ENCODE data around the gene CLEC9A. TPM values are rescaled to one million over a fixed set of nuclear protein-coding genes. Genes with fewer than 3 reads are reported as not detected.

The CLEC9A gene
- total RNA-seq, 1 experiment from 2014 or later: not detected

- H3K27me3 ChIP-seq (ENCODE audit: insufficient read depth, low read length): peaks cover 6% of the 10 kb centered on the region
- no peaks in the 10 kb centered on the region for H3K9me2 ChIP-seq (ENCODE audit: insufficient read depth)
- TF ChIP-seq TCF7L2 (IDR thresholded peaks at IDR 0.05; ENCODE audit: borderline replicate concordance, extremely low read depth, insufficient read depth, insufficient read length): no peak
- no peak for TF ChIP-seq EZH2phosphoT487 (IDR thresholded peaks at IDR 0.05; ENCODE audit: borderline replicate concordance)
- peak; percentile 4 to 55 (median 51); a peak in 5 of 6 replicates for TF ChIP-seq CTCF (IDR thresholded peaks at IDR 0.05 in 2 of 3, conservative IDR thresholded peaks at IDR 0.05 in 1 of 3; ENCODE audit: borderline replicate concordance in 1 of 3, insufficient read depth in 1 of 3, low read depth in 2 of 3, low read length in 2 of 3)
- TF ChIP-seq SRF (IDR thresholded peaks at IDR 0.05; ENCODE audit: low read depth): no peak
- no peak for TF ChIP-seq SP1 (IDR thresholded peaks at IDR 0.05; ENCODE audit: low read depth)
- no peak for TF ChIP-seq FOSL1 (IDR thresholded peaks at IDR 0.05; ENCODE audit: low read depth)
- no peak for TF ChIP-seq JUND (IDR thresholded peaks at IDR 0.05)
- TF ChIP-seq SIN3A (IDR thresholded peaks at IDR 0.05; ENCODE audit: low read depth): no peak
- no peak for TF ChIP-seq ATF3 (IDR thresholded peaks at IDR 0.05)
- peak; percentile 60 for TF ChIP-seq RAD21 (IDR thresholded peaks at IDR 0.05; ENCODE audit: low read depth)
- no peak for TF ChIP-seq YY1 (IDR thresholded peaks at IDR 0.05; ENCODE audit: extremely low read depth, insufficient replicate concordance, low read depth, low read length)
- TF ChIP-seq ZFX (IDR thresholded peaks at IDR 0.05): no peak
- no peaks in the 10 kb centered on the region for H3K4me1 ChIP-seq (ENCODE audit: control insufficient read depth in 1 of 2, insufficient read depth in 2 of 2, low read length in 2 of 2)
- no peak overlapping the region for H3K27ac ChIP-seq (ENCODE audit: low read depth, low read length)
- RAD21 ChIA-PET (ENCODE audit: low non-redundant PET in 1 of 2, low total read pairs in 2 of 2, uncharacterized antibody in 2 of 2, unreplicated experiment in 2 of 2): interaction anchor here in 1 of 2 experiments (0.8 kb wide), 1 partner anchor 106 kb away, joined by 3 read pairs; no protein-coding TSS in a partner anchor
- CTCF ChIA-PET: interaction anchor here (1.0 to 1.5 kb wide), 2 partner anchors 24 to 106 kb away, joined by 3 to 10 read pairs; partner anchors contain the start of gene CLEC12B
- no peak overlapping the region for H3K4me3 ChIP-seq (replicated peaks in 1 of 2; ENCODE audit: low read depth in 1 of 2, low read length in 2 of 2)
- no peak overlapping the region for H3K9ac ChIP-seq (ENCODE audit: low read length)
- H3K4me2 ChIP-seq (ENCODE audit: low read length): no peak overlapping the region
- ATAC-seq (0 out of 2 replicates have a peak, but pooled peaks have one; percentile 25), DNase-seq (ENCODE audit: low read depth, low spot score) (no peak)
- H2AFZ ChIP-seq (ENCODE audit: low read depth, low read length, poor library complexity, severe bottlenecking): no peak overlapping the region
- intact Hi-C loops (cut with micrococcal nuclease): loop anchor here (1.0 to 10.0 kb wide), 3 partner anchors 106 to 731 kb away; no protein-coding TSS in a partner anchor
- no TSS peak for BruUV-seq (replicated peaks)
- no peaks in the 10 kb centered on the region for H3K79me2 ChIP-seq (ENCODE audit: insufficient read depth, low read length)
- no peaks in the 10 kb centered on the region for H3K36me3 ChIP-seq (ENCODE audit: control insufficient read depth in 1 of 2, insufficient read depth in 2 of 2, low read length in 2 of 2)
- H4K20me1 ChIP-seq (ENCODE audit: insufficient read depth): no peaks in the 10 kb centered on the region
- POLR2A ChIA-PET: no interaction called here
- no peaks in the 10 kb centered on the region for H3K9me3 ChIP-seq (ENCODE audit: control insufficient read depth in 1 of 2, insufficient read depth in 1 of 2, low read depth in 1 of 2, low read length in 2 of 2)
Measured at GRCh38 chr12:10033783-10034545, 3.5 kb downstream of the CLEC9A start.
